Skeletal muscle tissue (tissue), 4 donors: ENCODE measurements around the gene KRTAP16-1. TPM values are rescaled to one million over a fixed set of nuclear protein-coding genes. Genes with fewer than 3 reads are reported as not detected.
"Not testable (repeated sequence)": the region's sequence is repeated elsewhere in the genome, so short reads cannot be mapped to it uniquely, and the experiment has no call there.

Experiments used
- H3K27ac ChIP-seq: one replicate; pipeline ENCODE4 v1.7.0; 2013; ENCODE audit warnings: mild to moderate bottlenecking, low read depth, low read length, inconsistent platforms
- H3K27me3 ChIP-seq, 3 donors: one replicate each; pipeline ENCODE4 v1.7.0; 2013; ENCODE audit warnings: low read length in 3 of 3; ENCODE audit not compliant: control insufficient read depth in 3 of 3, insufficient read depth in 3 of 3
- H3K36me3 ChIP-seq, 3 donors: one replicate each; pipeline ENCODE4 v1.7.0; 2013; ENCODE audit warnings: low read length in 3 of 3; ENCODE audit not compliant: control insufficient read depth in 3 of 3, insufficient read depth in 3 of 3
- H3K4me1 ChIP-seq, 3 donors: one replicate each; pipeline ENCODE4 v1.7.0; 2013; ENCODE audit warnings: low read length in 3 of 3, mild to moderate bottlenecking in 3 of 3; ENCODE audit not compliant: control insufficient read depth in 3 of 3, insufficient read depth in 3 of 3
- H3K4me3 ChIP-seq, 3 donors: one replicate each; pipeline ENCODE4 v1.7.0; 2013; ENCODE audit warnings: low read length in 3 of 3
- H3K9ac ChIP-seq, 3 donors: one replicate each; pipeline ENCODE4 v1.7.0; 2013; ENCODE audit warnings: low read length in 3 of 3, mild to moderate bottlenecking in 3 of 3, moderate library complexity in 2 of 3, low read depth in 1 of 3
- H3K9me3 ChIP-seq, 3 donors: one replicate each; pipeline ENCODE4 v1.7.0; 2013; ENCODE audit warnings: low read length in 3 of 3; ENCODE audit not compliant: control insufficient read depth in 3 of 3
- total RNA-seq: library from RNA; depleted of rRNA; stranded (reverse); fragments of >200 nt; gene quantifications from one replicate; pipeline ENCODE4 v1.2.3, GENCODE V29; 2014
- donor health status: Osteomylitis.

The KRTAP16-1 gene
- total RNA-seq, 1 donor from 2014 or later = not detected

GRCh38 chr17:41278176-41278955 is 30.7 kb downstream of the KRTAP16-1 start:
- H3K9me3 ChIP-seq = peaks cover 0 to 3% (median 0%) of the 10 kb centered on the region in 3 donors
- no peak overlapping the region for H3K4me3 ChIP-seq
- no peaks in the 10 kb centered on the region for H3K36me3 ChIP-seq
- H3K9ac ChIP-seq = no peak overlapping the region
- peaks cover 2 to 11% (median 9%) of the 10 kb centered on the region in 3 donors for H3K27me3 ChIP-seq
- H3K4me1 ChIP-seq = no peaks in the 10 kb centered on the region
- H3K27ac ChIP-seq = no peak overlapping the region

DNA sequence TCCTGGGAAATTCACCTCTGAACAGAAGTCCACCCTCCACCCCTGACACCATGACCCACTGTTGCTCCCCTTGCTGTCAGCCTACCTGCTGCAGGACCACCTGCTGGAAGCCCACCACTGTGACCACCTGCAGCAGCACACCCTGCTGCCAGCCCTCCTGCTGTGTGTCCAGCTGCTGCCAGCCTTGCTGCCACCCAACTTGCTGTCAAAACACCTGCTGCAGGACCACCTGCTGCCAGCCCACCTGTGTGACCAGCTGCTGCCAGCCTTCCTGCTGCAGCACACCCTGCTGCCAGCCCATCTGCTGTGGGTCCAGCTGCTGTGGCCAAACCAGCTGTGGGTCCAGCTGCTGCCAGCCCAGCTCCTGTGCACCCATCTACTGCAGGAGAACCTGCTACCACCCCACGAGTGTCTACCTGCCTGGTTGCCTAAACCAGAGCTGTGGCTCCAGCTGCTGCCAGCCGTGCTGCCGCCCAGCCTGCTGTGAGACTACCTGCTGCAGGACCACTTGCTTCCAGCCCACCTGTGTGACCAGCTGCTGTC is 33.4 kb downstream of the KRTAP16-1 start, which contains the start of gene KRTAP9-7:
Gene KRTAP9-7, plus strand, starts transcription at position 51 of the 543 bp plus-strand sequence. Its CDS starts 0 bp downstream, at position 51.
- not testable (repeated sequence) for H3K9me3 ChIP-seq, H3K4me1 ChIP-seq, H3K36me3 ChIP-seq, H3K27me3 ChIP-seq, H3K4me3 ChIP-seq, H3K27ac ChIP-seq, H3K9ac ChIP-seq

DNA sequence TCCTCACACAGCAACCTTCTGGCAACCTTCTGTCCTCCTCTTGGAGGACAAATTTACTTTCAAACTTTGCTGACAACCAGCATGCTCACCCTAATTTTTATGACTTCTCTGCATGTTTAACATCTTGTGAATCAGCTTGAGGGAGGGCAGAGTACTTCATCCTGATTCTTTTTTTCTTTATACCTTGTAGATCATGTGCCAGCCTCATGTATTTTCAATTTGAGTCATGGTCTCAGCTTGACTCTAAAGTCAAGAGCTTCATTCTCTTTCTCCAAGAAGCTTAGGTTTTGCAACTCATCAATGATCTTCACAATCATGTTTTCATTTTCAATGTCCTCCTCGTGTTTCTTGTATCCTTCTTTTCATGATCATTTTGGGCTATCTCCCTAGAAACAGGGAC is 37.3 kb downstream of the KRTAP16-1 start:
- Histone ChIP-seq H3K27me3 (peaks cover 0 to 6% (median 3%) of the 10 kb centered on the region in 3 donors), H3K36me3 (no peaks in the 10 kb centered on the region), H3K4me3 (no peak overlapping the region), H3K27ac (no peak overlapping the region), H3K9me3 (no peaks in the 10 kb centered on the region), H3K4me1 (no peaks in the 10 kb centered on the region), H3K9ac (no peak overlapping the region)

DNA sequence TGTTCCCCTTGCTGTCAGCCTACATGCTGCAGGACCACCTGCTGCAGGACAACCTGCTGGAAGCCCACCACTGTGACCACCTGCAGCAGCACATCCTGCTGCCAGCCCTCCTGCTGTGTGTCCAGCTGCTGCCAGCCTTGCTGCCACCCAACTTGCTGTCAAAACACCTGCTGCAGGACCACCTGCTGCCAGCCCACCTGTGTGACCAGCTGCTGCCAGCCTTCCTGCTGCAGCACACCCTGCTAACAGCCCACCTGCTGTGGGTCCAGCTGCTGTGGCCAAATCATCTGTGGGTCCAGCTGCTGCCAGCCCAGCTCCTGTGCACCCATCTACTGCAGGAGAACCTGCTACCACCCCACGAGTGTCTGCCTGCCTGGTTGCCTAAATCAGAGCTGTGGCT is 37.8 kb downstream of the KRTAP16-1 start:
- H3K36me3 ChIP-seq, H3K9me3 ChIP-seq, H3K27me3 ChIP-seq, H3K4me3 ChIP-seq, H3K9ac ChIP-seq, H3K27ac ChIP-seq, H3K4me1 ChIP-seq: not testable (repeated sequence)

DNA sequence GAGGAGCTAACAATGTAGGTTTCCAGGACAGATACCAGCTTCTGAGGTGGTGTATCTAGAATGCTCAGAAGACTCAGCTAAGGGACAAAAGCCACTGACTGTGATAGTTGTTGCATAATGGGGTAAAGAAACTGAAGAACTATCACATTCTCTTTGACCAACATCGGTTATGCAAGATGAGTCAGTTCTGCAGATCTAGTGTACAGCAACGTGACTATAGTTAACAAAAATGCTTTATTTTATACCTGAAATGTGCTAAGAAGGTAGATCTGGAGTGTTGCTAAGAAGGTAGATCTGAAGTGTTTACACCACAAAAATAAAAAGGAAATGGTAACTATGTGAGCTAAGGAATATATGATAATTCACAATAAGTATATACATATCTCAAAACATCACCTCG is 41.4 kb downstream of the KRTAP16-1 start:
- no peak overlapping the region for H3K4me3 ChIP-seq
- H3K9ac ChIP-seq = no peak overlapping the region
- H3K27ac ChIP-seq = no peak overlapping the region
- no peaks in the 10 kb centered on the region for H3K36me3 ChIP-seq
- H3K4me1 ChIP-seq = no peaks in the 10 kb centered on the region
- H3K9me3 ChIP-seq = no peaks in the 10 kb centered on the region
- H3K27me3 ChIP-seq = peaks cover 0 to 10% (median 4%) of the 10 kb centered on the region in 3 donors

- Histone ChIP-seq H3K27ac (no peak within 1 kb of the TSS), H3K4me3 (no peak within 1 kb of the TSS), H3K36me3 (no peaks in the 10 kb centered on the region), H3K9ac (no peak within 1 kb of the TSS), H3K4me1 (no peaks in the 10 kb centered on the region), H3K9me3 (no peaks in the 10 kb centered on the region), H3K27me3 (peaks cover 0 to 10% (median 4%) of the 10 kb centered on the region in 3 donors)
Measured at GRCh38 chr17:41265078-41265477, 44.0 kb downstream of the KRTAP16-1 start, which contains the start of gene KRTAP9-6. KRTAP9-6 (plus strand) TSS chr17:41265378; CDS start chr17:41265378, 0 bp downstream.

- Histone ChIP-seq H3K4me1 (no peaks in the 10 kb centered on the region), H3K9me3 (no peaks in the 10 kb centered on the region), H3K36me3 (no peaks in the 10 kb centered on the region), H3K27ac (no peak overlapping the region), H3K27me3 (peaks cover 0 to 10% (median 4%) of the 10 kb centered on the region in 3 donors), H3K4me3 (no peak overlapping the region), H3K9ac (no peak overlapping the region)
Measured at GRCh38 chr17:41264599-41264998, 44.5 kb downstream of the KRTAP16-1 start.

DNA sequence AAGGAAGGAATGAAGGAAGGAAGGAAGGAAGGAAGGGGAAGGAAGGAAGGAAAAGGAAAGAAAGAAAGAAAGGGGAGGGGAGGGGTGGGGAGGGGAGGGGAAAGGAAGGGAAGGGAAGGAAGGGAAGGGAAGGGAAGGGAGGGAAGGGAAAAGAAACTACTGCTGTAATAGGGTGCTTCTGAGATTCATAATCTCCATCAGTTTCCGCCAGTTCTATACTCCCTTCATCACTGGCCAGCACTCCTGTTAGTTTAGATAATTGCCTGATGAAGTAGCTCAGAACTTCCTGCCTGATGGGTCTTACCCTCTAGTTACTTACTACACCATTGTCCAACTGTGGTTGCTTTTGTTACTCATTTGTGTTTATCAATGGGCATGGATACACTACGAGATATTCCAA is 45.9 kb downstream of the KRTAP16-1 start:
- Histone ChIP-seq H3K4me3 (no peak overlapping the region), H3K27me3 (peaks cover 0 to 10% (median 4%) of the 10 kb centered on the region in 3 donors), H3K9ac (no peak overlapping the region), H3K27ac (no peak overlapping the region), H3K4me1 (no peaks in the 10 kb centered on the region), H3K9me3 (no peaks in the 10 kb centered on the region), H3K36me3 (no peaks in the 10 kb centered on the region)

- H3K4me3 ChIP-seq = no peak overlapping the region
- no peak overlapping the region for H3K27ac ChIP-seq
- no peak overlapping the region for H3K9ac ChIP-seq
- H3K4me1 ChIP-seq = no peaks in the 10 kb centered on the region
- H3K36me3 ChIP-seq = no peaks in the 10 kb centered on the region
- H3K9me3 ChIP-seq = no peaks in the 10 kb centered on the region
- peaks cover 3 to 8% (median 6%) of the 10 kb centered on the region in 3 donors for H3K27me3 ChIP-seq
Measured at GRCh38 chr17:41258406-41258805, 50.7 kb downstream of the KRTAP16-1 start.
